Breast epithelium (tissue), 4 donors: ENCODE measurements around the gene FRMD3. TPM values are rescaled to one million over a fixed set of nuclear protein-coding genes. Genes with fewer than 3 reads are reported as not detected.

Experiments
- DNase-seq, 2 donors: peaks; one replicate each; pipeline ENCODE4 v3.0.0-alpha.2; 2019; ENCODE audit warnings: low spot score in 2 of 2
- H3K27ac ChIP-seq, 2 donors: fragments of 200-600 bp; sonication (generic) in 1 of 2; one replicate each; pipeline ENCODE4 v1.5.1; 2016 to 2019; ENCODE audit warnings: mild to moderate bottlenecking in 1 of 2
- H3K27me3 ChIP-seq, 2 donors: fragments of 200-600 bp; sonication (generic) in 1 of 2; one replicate each; pipeline versions ENCODE4 v1.5.1 to v1.6.0; 2017 to 2019; ENCODE audit warnings: control low read depth in 1 of 2, mild to moderate bottlenecking in 1 of 2
- H3K36me3 ChIP-seq: fragments of 200-600 bp; one replicate; pipeline ENCODE4 v1.5.1; 2019
- H3K4me1 ChIP-seq, 2 donors: fragments of 200-600 bp; sonication (generic); one replicate each; pipeline ENCODE4 v1.5.1; 2016 to 2019; ENCODE audit warnings: control low read depth in 1 of 2
- H3K4me3 ChIP-seq, 3 donors: fragments of 200-600 bp; sonication (generic); 1 replicate in 2 of 3; 2 replicates in 1 of 3; pipeline ENCODE4 v1.5.1; 2016 to 2019; ENCODE audit warnings: mild to moderate bottlenecking in 3 of 3, moderate library complexity in 2 of 3
- H3K9me3 ChIP-seq, 2 donors: fragments of 200-600 bp; sonication (generic) in 1 of 2; one replicate each; pipeline ENCODE4 v1.5.1; 2016 to 2019; ENCODE audit warnings: control low read depth in 1 of 2
- POLR2A ChIP-seq: fragments of 450-650 bp; IDR thresholded peaks from one replicate; pipeline ENCODE4 v1.6.1; 2016; ENCODE audit warnings: antibody characterized with exemption, mild to moderate bottlenecking, moderate library complexity
- POLR2AphosphoS5 ChIP-seq, 3 donors: sonication (generic); formaldehyde crosslinking; IDR thresholded peaks; one replicate each; pipeline ENCODE4 v1.6.1; 2017; ENCODE audit warnings: antibody characterized with exemption in 3 of 3
- intact Hi-C: fragments of 100-400 bp; cut with DNase I; formaldehyde crosslinking; loops from one replicate; pipeline ENCODE4 v1.15.1; 2023; ENCODE audit warnings: low total_unique reads
- total RNA-seq, 3 donors: library from RNA; depleted of rRNA; stranded (reverse); fragments of >200 nt; gene quantifications; one replicate each; pipeline ENCODE4 v1.1.0, GENCODE V29; 2016
- TF ChIP-seq, protein P1 (sequence below), 3 donors: fragments of 450-650 bp; IDR thresholded peaks; one replicate each; pipeline ENCODE4 v1.5.1; 2016 to 2017; ENCODE audit warnings: antibody characterized with exemption in 3 of 3, mild to moderate bottlenecking in 3 of 3, moderate library complexity in 3 of 3

The FRMD3 gene
- total RNA-seq, 3 donors from 2014 or later = 6.3 to 14.1 (median 14.1) TPM

DNA sequence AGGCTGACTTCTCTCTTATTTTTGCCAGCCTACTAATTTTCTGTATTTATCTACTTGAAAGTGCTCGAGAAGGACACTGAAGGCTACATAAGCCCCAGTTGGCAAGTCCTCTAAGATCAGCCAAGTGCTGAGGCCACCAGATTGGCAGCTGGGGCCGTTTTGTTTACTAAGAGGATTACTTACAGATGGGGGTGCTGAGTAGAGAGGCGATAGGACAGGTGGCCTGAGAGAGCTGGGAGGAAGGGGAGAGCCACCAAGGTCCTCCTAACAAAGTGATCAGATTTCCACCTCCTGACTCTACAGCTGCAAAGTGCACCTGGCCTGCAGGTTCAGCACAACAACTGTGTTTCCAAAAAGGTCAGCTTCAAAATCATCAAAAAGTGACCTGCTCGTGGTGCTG lies 32.9 kb downstream of the FRMD3 start:
- Histone ChIP-seq H3K36me3 (no peaks in the 10 kb centered on the region), H3K27ac (no peak overlapping the region), H3K27me3 (no peaks in the 10 kb centered on the region), H3K9me3 (no peaks in the 10 kb centered on the region), H3K4me3 (no peak overlapping the region), H3K4me1 (no peaks in the 10 kb centered on the region)
- intact Hi-C loops = no loop called here
- no peak for DNase-seq
- TF ChIP-seq POLR2AphosphoS5 (IDR thresholded peaks at IDR 0.05) (no peak), POLR2A (no peak)
- TF ChIP-seq, protein P1, sequence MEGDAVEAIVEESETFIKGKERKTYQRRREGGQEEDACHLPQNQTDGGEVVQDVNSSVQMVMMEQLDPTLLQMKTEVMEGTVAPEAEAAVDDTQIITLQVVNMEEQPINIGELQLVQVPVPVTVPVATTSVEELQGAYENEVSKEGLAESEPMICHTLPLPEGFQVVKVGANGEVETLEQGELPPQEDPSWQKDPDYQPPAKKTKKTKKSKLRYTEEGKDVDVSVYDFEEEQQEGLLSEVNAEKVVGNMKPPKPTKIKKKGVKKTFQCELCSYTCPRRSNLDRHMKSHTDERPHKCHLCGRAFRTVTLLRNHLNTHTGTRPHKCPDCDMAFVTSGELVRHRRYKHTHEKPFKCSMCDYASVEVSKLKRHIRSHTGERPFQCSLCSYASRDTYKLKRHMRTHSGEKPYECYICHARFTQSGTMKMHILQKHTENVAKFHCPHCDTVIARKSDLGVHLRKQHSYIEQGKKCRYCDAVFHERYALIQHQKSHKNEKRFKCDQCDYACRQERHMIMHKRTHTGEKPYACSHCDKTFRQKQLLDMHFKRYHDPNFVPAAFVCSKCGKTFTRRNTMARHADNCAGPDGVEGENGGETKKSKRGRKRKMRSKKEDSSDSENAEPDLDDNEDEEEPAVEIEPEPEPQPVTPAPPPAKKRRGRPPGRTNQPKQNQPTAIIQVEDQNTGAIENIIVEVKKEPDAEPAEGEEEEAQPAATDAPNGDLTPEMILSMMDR (IDR thresholded peaks at IDR 0.05) = no peak

DNA sequence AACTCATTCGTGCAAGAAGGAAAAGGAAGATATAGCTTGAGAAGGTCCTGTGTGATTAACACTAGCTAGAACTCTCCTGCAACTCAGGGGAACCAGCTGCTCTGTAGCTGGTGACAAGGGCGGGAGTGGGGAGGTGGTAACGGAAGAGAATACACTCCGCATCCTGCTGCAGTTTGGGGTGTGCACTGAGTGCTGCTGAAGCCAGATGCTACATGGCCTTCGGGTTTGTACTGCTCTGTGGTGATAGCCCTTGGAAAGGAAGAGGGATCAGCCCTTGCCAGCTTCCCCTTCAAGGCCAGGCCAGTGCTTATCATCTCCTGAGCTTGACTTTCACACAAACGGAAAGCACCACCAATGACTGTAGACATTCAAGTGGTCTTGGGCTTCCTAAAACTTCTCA lies 34.3 kb downstream of the FRMD3 start:
- Histone ChIP-seq H3K27me3 (no peaks in the 10 kb centered on the region), H3K9me3 (no peaks in the 10 kb centered on the region)
- TF ChIP-seq, protein P1 (IDR thresholded peaks at IDR 0.05) = no peak
- TF ChIP-seq POLR2AphosphoS5 (IDR thresholded peaks at IDR 0.05) (no peak), POLR2A (no peak)

DNA sequence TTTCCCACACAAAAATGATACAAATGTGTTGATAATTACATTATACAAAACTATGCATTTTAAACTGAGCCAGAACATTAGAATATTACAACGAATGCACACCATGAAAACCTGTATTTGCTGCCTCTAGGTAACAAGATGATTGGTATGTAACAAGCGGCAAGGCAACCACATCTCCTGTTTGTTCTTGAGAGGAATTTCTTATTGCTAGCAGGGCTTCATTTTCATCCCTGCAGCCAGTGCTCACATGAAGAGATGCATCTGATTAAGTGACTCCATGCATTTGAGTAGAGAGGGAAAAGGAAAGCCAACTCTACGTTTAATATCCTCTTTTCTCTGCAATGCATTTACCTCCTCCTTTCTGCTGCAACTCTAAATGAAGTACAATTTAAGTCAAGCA lies 36.6 kb downstream of the FRMD3 start:
- no peaks in the 10 kb centered on the region for H3K27me3 ChIP-seq
- H3K36me3 ChIP-seq = no peaks in the 10 kb centered on the region
- no peak for DNase-seq
- intact Hi-C loops = no loop called here
- no peak overlapping the region for H3K4me3 ChIP-seq
- H3K27ac ChIP-seq = no peak overlapping the region
- H3K4me1 ChIP-seq = no peaks in the 10 kb centered on the region
- no peak for TF ChIP-seq POLR2A
- TF ChIP-seq POLR2AphosphoS5 (IDR thresholded peaks at IDR 0.05) = no peak
- TF ChIP-seq, protein P1 (IDR thresholded peaks at IDR 0.05) = no peak
- no peaks in the 10 kb centered on the region for H3K9me3 ChIP-seq

More for the DNA sequence above, 34.3 kb downstream of the FRMD3 start:
- H3K36me3 ChIP-seq = no peaks in the 10 kb centered on the region
- no peak overlapping the region for H3K27ac ChIP-seq
- no peak for DNase-seq
- no peaks in the 10 kb centered on the region for H3K4me1 ChIP-seq
- no peak overlapping the region for H3K4me3 ChIP-seq
- intact Hi-C loops = no loop called here

DNA sequence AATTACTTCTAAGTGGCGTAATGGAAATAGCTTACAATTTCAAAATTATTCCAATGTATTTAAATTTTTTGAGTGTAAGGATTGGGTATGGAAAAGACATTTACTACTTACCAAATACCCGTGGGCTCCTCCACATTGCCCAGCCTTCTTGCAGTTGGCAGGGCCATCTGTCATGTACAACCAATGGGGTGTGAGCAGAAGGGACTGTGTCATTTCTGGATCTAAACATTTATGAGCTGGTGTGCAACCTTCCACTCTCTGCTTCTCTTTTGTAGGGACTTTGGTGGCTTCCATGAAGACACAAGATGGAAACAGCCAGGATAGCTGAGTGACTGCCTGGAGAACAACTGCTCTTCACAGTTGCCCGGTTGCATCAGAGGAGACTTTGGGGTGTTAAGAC lies 40.8 kb downstream of the FRMD3 start:
- H3K9me3 ChIP-seq = no peaks in the 10 kb centered on the region
- intact Hi-C loops = no loop called here
- H3K27me3 ChIP-seq = no peaks in the 10 kb centered on the region
- no peak for DNase-seq
- no peaks in the 10 kb centered on the region for H3K36me3 ChIP-seq
- H3K4me1 ChIP-seq = no peaks in the 10 kb centered on the region
- no peak overlapping the region for H3K27ac ChIP-seq
- H3K4me3 ChIP-seq = no peak overlapping the region
- TF ChIP-seq POLR2AphosphoS5 (IDR thresholded peaks at IDR 0.05) (no peak), POLR2A (no peak)
- TF ChIP-seq, protein P1 (IDR thresholded peaks at IDR 0.05) = no peak

DNA sequence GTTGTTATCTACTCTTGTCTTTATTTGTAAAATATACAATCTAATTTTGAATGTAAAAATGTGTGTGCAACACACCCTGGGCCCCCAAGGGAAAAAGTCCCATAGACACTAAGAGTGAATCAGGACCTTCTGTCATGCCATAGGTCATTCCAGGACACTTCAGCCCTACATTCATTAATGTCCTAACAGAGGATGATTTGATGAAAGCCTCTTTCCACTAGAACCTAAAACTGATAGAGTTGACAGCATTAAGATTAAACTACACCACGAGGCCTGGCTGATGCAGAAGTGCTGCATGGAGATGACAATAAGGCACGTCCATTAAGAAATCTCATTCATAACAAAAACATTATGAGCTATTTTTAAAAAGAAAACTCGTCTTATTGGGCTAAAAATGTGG lies 46.2 kb downstream of the FRMD3 start:
- intact Hi-C loops = no loop called here
- TF ChIP-seq POLR2AphosphoS5 (IDR thresholded peaks at IDR 0.05) (no peak), POLR2A (no peak)
- TF ChIP-seq, protein P1 (IDR thresholded peaks at IDR 0.05) = no peak
- Histone ChIP-seq H3K27me3 (no peaks in the 10 kb centered on the region), H3K4me1 (no peaks in the 10 kb centered on the region), H3K27ac (no peak overlapping the region), H3K9me3 (no peaks in the 10 kb centered on the region), H3K4me3 (no peak overlapping the region), H3K36me3 (no peaks in the 10 kb centered on the region)
- DNase-seq = no peak
